ENCODE measurements around the gene ERCC8.

ERCC8 gene

DNA sequence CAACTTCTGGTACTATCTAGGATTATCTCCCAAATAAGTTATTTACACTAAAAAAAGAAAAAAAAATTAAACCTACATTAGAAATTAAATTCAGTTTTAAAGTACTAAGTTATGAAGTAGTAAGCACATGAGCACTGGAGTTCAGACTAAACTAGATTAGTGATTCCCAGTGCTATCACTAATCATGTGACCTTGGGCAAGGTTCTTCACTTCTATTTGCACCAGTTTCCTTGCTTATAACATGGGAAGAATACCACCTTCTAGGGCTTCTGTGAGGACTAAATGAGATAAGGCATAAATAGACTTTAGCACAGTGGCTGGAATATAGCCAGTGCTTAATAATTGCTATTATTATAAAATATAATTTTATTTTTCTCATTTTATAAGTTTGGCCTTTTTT lies 111.3 kb downstream of the ERCC8 start:
- DNase-seq (ENCODE audit: low spot score), result no peak

DNA sequence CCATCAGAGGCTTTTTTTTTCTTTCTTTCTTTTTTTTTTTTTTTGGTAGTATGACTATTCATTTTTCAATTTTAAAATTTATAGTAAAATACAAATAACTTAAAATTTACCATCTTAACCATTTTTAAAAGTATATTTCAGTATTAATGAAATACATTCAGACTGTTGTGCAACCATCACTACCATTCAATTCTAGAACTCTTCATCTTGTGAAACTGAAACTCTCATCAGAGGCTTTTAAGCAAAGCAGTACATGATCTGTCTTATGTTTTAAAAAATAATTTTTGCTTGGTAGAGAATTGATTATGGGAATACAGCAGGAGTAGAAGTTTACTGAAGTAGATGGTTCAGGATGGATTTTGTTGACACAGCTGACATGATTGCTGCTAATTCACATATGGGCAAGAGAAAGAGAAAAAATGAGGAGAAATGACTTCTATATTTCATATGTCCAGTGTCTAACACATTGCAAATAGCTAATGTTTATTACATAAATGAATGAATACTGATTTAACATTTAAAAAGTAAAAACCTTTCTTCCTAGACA lies 114.2 kb downstream of the ERCC8 start:
- DNase-seq (ENCODE audit: low spot score), result no peak

DNA sequence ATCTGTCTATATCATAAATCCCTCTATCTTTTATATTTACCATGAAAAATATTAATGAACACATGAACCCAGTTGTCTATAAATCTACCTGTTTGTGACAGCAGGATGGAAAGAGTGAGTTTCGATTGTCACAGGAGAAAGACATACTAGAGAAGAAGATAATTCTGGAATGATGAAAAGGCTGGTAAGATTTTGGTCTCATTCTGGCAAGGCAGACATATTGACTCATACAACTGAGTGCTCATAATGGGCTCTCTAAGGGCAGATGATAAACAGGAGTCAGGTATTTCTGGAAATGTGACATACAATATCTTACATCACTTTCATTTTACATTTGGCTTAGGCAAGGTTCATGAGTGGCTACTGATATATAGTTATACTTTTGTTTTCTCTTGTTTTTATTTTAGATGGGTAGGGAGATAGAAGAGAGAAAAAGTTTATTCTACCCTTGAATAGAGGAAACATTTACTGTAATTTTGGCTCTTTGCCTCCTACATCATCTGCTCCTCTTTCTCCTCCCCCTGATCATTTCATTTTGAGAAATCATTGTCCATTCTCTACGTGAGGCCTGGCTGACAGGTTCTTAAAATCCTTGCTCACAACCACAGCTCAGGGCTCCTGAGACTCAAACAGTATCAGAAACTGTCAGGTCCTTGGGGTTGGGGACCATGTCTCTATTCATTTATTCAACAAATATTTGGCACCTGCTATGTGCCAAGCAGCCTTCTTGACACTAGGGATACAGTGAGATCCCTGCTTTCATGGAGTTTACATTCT lies 115.2 kb downstream of the ERCC8 start:
- no peak for DNase-seq (ENCODE audit: low spot score)

DNA sequence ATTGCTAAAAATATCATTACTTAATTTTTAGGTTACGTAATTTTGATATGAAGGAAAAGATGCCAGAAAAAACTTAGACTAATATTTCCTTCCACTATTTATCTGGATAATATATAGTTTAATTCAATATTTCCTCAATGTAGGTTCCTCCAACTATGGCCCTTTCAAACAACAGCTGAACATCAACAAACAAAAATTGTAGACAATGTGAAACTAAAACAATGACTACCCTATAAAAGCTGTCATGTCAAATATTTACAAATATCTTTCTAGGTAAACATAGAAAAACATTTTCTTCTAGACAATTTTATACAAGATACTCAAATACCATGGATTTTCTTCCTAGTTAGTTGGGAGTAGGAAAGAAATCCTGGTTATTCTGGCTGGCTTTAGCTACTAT lies 117.7 kb downstream of the ERCC8 start:
- no peak for DNase-seq (ENCODE audit: low spot score)

DNA sequence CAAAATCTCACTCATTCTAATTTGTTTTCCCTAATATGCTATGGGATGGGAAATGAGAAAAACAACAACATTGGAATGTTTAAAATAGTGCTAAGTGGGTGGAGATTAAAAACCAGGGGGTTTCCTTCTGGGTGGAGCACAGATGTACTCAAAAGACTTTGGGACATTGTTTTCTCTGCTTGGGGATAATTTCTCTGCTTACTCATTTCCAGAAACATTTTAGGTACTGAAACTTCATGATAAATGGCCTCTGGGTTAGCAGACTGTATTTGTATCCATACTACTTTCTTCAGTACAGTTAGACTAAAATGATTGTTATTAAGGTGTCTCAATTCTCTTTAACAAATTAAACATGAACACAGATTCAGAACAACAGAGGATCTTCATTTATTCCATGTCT lies 118.2 kb downstream of the ERCC8 start:
- no peak for DNase-seq (ENCODE audit: low spot score)
